NOMO-1 treated with DMSO at 0.1 percent for 48 hours (cell line): ENCODE results near the gene PCDHB6.
"Not testable (repeated sequence)": the region's sequence is repeated elsewhere in the genome, so short reads cannot be mapped to it uniquely, and the experiment has no call there.

Experiments
- DNase-seq: peaks from one replicate; lab custom pipeline; 2025; ENCODE audit not compliant: unreplicated experiment; lab: John Stamatoyannopoulos, UW

Gene PCDHB6

DNA sequence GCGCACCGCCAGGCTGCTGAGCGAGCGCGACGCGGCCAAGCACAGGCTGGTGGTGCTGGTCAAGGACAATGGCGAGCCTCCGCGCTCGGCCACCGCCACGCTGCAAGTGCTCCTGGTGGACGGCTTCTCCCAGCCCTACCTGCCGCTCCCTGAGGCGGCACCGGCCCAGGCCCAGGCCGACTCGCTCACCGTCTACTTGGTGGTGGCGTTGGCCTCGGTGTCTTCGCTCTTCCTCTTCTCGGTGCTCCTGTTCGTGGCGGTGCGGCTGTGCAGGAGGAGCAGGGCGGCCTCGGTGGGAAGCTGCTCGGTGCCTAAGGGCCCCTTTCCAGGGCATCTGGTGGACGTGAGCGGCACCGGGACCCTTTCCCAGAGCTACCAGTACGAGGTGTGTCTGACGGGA, 51.8 kb downstream of the PCDHB6 start:
- DNase-seq: not testable (repeated sequence)
